ENCODE data around the gene TUBA4B. TPM values are rescaled to one million over a fixed set of nuclear protein-coding genes. Genes with fewer than 3 reads are reported as not detected.

The TUBA4B gene
- total RNA-seq, 1 experiment from 2014 or later, result not detected

DNA sequence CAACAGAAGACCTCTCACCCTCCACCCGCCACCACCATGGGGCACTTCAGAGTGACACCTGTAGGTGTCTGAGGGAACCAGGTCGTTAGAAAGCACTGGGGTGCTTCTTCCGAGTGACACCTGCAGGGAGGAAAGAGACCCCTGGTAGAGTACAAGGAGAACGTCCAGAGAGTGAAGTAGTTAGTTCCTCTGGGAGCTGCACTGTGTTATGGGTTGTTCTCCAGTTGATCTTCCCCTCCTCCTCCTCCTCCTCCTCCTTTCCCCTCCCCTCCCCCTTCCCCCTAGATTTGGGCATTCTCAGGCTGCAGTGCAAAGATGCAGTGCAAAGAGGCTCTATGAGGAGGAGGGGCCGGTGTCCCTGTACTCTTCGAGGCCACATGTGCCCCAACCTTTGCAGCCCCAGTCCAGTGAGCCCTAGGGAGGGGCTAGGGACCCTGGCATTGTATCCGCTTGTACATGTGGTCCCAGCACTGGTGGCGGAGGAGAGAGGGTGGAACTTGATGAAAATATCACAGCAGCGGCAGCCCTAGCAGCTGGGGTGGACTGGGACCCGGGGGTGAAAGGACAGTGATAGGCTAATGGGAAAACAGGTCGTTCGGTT, 27.0 kb downstream of the TUBA4B start:
- Histone ChIP-seq H4K91ac (ENCODE audit: insufficient read length, low read depth, low read length) (no peak overlapping the region), H3K9ac (ENCODE audit: extremely low read depth, insufficient read length, low read length) (peak overlapping the region; percentile 54), H4K5ac (ENCODE audit: insufficient read length, low read depth, low read length) (no peak overlapping the region), H3K56ac (ENCODE audit: insufficient read length, low read depth, low read length) (no peak overlapping the region), H2BK15ac (ENCODE audit: low read depth, low read length) (no peak overlapping the region; the same call in 1 of the 2 replicates), H2AFZ (ENCODE audit: low read length) (no peak overlapping the region), H3K4ac (ENCODE audit: low read depth, low read length) (no peak overlapping the region), H3K4me1 (ENCODE audit: insufficient read depth, low read length) (no peaks in the 10 kb centered on the region; the same call in 1 of the 2 replicates), H3K9me3 (ENCODE audit: control insufficient read depth, low read depth, low read length) (no peaks in the 10 kb centered on the region), H3K79me2 (ENCODE audit: insufficient read depth, low read length) (no peaks in the 10 kb centered on the region), H3K79me1 (ENCODE audit: insufficient read depth, low read depth, low read length, poor library complexity, severe bottlenecking) (no peaks in the 10 kb centered on the region), H2BK120ac (ENCODE audit: low read depth, low read length, poor library complexity, severe bottlenecking) (no peak overlapping the region), H2BK12ac (ENCODE audit: insufficient read length, low read depth, low read length) (no peak overlapping the region), H3K23me2 (ENCODE audit: insufficient read length, low read depth, low read length, poor library complexity, severe bottlenecking) (peaks cover 12% of the 10 kb centered on the region), H3K23ac (ENCODE audit: insufficient read length, low read depth, low read length) (no peak overlapping the region), H2BK20ac (ENCODE audit: low read depth, low read length, poor library complexity, severe bottlenecking) (no peak overlapping the region), H4K20me1 (ENCODE audit: control insufficient read depth, insufficient read depth, insufficient read length) (no peaks in the 10 kb centered on the region), H3K18ac (ENCODE audit: insufficient read length, low read depth, low read length) (no peak overlapping the region), H3K14ac (ENCODE audit: insufficient read depth, low read length) (peak overlapping the region; percentile 79; the same call in 1 of the 2 replicates), H3K4me2 (ENCODE audit: insufficient read depth, insufficient read length, low read length) (peak overlapping the region; percentile 96), H2AK5ac (ENCODE audit: insufficient read length, low read length) (peak overlapping the region; percentile 3), H3K27ac (ENCODE audit: insufficient read length, low read depth, low read length) (no peak overlapping the region), H3K27me3 (ENCODE audit: insufficient read depth, low read length) (no peaks in the 10 kb centered on the region), H4K8ac (replicated peaks; ENCODE audit: insufficient read length, low read depth, low read length) (no peak overlapping the region), H3T11ph (ENCODE audit: low read length) (no peak overlapping the region), H2BK5ac (ENCODE audit: insufficient read length, low read length) (no peak overlapping the region)
- WGBS (ENCODE audit: extremely low coverage, insufficient read length, low lambda C conversion rate), result no CpG with 5 or more reads among the region's 12 CpGs
- Mint-ChIP-seq H3K27me3 (ENCODE audit: low read depth) (peaks cover 2% of the 10 kb centered on the region), H3K4me3 (peak overlapping the region; percentile 77 to 89), H3K9me3 (no peaks in the 10 kb centered on the region), H3K27ac (peak overlapping the region in 2 of 3 experiments; percentile 89 to 93; a peak in 4 of 7 replicates), H3K4me1 (peaks cover 28 to 31% of the 10 kb centered on the region in 2 experiments), H3K36me3 (ENCODE audit: insufficient read depth in 1 of 3, low read depth in 3 of 3) (peaks cover 4 to 30% (median 14%) of the 10 kb centered on the region in 3 experiments; a peak in 6 of 7 replicates)
- TF ChIP-seq, protein P1, sequence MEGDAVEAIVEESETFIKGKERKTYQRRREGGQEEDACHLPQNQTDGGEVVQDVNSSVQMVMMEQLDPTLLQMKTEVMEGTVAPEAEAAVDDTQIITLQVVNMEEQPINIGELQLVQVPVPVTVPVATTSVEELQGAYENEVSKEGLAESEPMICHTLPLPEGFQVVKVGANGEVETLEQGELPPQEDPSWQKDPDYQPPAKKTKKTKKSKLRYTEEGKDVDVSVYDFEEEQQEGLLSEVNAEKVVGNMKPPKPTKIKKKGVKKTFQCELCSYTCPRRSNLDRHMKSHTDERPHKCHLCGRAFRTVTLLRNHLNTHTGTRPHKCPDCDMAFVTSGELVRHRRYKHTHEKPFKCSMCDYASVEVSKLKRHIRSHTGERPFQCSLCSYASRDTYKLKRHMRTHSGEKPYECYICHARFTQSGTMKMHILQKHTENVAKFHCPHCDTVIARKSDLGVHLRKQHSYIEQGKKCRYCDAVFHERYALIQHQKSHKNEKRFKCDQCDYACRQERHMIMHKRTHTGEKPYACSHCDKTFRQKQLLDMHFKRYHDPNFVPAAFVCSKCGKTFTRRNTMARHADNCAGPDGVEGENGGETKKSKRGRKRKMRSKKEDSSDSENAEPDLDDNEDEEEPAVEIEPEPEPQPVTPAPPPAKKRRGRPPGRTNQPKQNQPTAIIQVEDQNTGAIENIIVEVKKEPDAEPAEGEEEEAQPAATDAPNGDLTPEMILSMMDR (conservative IDR thresholded peaks at IDR 0.05), result no peak
- no peak for DNase-seq
